NCI-H446 treated with DMSO at 0.1 percent for 48 hours (cell line): ENCODE data around the gene CYP2R1.

Source experiments
- DNase-seq: peaks from one replicate; lab custom pipeline; 2025; lab: John Stamatoyannopoulos, UW

Gene CYP2R1

DNA sequence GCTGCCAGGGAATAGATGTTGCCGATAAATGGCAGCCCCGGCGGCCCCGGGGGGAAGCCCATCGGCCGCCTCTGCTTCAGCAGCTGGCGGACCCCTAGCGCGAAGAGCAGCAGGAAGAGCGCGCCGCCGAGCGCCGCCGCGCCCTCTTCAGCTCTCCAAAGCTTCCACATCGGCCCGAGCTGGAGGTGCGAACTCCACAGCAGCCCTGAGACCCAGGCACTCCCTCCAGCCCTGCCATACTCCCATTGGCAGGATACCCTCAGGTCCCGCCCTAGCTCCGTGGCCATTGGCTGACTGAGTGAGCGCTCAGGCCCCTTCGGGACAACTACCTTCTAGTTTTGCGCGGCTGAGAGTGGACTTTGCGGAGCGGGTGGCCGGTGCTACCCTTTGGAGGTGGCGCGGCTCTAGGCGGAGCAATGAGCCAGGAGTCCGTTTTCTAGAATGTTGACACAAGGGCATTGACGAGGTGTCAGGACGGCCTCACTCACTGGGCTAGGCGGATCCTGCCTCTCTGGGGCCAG is at the start of gene CYP2R1:
Gene CYP2R1, minus strand, starts transcription at position 196 of the 521 bp plus-strand sequence. Its CDS starts 26 bp downstream, at position 170.
- peak; percentile 96 for DNase-seq

- no peak for DNase-seq
These were observed 46.9 kb upstream of the CYP2R1 start for GRCh38 chr11:14938936-14939335.

GRCh38 chr11:14934641-14935351 is 42.8 kb upstream of the CYP2R1 start:
- DNase-seq = no peak

- no peak for DNase-seq
These were observed 40.4 kb upstream of the CYP2R1 start for GRCh38 chr11:14932447-14932846.

- no peak for DNase-seq
These were observed 38.3 kb upstream of the CYP2R1 start for GRCh38 chr11:14930369-14930768.

DNA sequence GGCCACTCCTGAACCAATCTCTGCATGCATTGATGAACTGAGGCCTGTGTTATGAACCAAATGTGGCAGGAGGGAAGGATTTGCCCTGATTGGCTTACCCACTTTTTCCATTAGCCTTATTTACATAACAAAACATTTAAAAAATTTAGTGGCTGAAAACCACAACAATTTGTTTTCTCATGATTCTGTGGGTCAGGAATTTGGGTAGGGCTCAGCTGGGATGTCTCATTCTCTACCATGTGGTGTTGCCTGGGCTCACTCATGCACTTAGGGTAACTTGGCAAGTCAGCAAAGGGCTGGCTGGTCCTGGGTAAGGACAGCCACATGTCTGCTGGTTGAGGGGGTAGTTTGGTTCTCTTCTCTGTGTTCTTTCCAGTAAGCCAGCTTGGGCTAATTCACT is 35.1 kb upstream of the CYP2R1 start:
- DNase-seq = no peak

DNA sequence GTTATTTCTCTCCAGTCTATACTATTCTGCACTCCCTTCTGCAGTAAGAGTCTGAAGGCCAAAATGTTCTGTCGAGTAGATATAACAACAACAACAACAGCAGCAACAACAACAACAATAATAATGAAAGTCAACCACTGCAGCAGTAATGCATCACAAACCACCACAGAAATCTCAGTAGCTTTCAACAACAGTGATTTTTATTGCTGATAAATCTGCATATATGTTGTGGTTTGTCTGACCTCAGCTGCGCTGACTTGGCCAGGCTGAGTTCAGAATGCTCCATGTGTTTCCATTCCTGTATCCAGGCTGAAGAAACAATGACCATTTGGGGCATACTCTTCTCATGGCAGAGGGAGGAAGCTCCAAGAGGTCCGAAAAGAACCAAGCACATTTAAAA is 32.3 kb upstream of the CYP2R1 start:
- DNase-seq = no peak

DNA sequence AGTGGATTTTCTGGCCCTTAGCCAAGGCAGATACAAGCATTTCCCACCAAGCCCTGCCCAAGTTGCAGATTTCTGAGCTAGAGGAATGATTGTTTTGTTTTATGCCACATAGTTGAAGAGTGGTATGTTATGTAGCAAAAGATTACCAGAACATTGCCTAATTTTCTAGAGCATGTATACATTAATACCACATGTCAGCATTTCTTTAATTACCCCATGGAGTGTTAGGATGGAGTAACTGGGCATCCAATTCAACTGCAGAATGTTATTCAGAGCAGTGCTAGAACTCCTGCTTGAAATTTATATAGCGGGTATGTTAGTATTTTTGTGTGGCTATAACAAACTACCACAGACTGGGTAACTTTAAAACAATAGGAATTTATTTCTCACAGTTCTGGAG is 24.4 kb upstream of the CYP2R1 start:
- DNase-seq = no peak

DNA sequence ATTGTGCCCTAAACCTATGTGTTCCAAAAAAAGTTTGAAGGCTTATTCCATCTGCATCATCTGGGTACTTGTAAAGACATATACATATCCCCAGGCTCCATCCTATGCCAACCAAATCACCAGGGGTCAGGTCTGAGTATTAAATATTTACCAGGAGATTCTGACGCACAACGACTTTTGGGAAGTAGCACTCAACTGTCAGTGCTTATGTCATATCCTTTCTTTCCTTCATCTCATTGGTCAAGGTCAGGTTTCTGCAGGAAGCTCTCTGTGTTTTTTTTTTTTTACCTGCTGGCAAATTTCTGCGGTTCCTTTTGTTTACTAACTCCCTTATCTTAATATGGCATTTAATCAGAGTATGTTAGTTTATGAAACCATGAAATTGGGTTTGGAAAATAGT is 22.5 kb upstream of the CYP2R1 start:
- no peak for DNase-seq

GRCh38 chr11:14908214-14908880 is 16.3 kb upstream of the CYP2R1 start:
- peak; percentile 38 for DNase-seq

GRCh38 chr11:14907411-14908213 is 15.6 kb upstream of the CYP2R1 start:
- DNase-seq = peak; percentile 43

DNA sequence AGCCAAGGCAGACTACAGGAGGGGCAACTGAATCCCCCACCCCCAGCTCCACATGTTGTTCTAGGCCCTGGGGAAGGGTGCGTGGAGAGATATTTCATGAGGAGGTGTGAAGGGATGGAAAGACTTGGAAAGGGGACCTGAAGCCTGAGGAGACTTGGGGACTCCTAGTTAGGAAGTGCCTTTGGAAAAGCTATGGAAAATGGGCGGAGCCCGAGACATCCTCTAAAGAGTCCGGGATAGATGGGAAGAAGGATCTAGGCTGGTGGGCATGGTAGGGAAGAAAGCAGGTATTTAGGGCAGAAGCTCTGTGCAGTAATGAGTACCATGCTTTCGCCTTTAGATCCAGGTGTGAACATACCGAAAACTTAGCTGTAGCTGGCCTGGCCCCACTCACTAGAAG is 15.0 kb upstream of the CYP2R1 start:
- no peak for DNase-seq

GRCh38 chr11:14906578-14906977 is 14.5 kb upstream of the CYP2R1 start:
- no peak for DNase-seq

DNA sequence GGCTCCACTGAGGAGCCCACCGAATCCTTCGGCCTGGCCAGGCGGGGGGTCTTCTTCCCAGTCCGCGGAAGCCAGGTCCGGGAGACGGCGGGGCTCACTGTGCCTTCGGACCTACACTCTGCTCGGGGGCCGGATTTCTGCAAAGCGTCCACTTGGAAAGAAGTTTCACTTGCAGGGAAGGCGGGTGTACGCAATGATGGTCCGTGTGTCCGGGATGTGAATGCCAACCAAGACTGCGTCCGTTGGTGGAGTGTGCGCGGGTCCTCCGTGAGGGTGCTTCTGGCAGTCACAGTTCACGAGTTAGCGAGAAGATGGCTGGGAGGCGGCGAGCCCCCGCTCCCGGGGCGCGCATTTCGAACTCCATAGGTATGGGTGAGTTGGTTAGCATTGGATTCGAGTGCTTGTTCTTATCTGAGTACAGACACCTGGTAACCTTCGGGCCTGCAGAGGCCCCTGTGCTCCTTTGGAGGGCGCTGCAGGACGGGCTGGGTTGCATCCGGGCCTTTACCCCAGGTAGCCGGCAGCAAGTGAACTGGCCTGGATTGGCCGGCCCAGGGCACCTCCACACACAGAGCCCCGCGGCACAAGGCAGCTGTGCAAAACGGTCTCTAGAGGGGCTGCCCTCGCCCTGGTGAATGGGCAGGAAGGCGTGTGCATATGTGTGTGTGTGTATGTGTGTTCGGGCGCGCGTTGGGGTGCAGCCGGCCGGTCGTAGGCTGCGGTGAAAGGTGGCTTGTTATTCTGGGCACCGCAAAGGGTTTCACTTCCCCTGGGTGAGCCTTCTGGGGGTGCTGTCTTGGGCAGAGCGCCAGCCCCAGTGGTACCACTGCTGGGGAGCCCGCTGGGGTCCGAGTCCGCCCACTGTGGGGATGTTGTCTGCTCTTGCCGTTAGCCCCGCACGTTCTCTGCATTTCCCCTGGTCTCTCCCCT is 13.3 kb upstream of the CYP2R1 start:
- DNase-seq = no peak

GRCh38 chr11:14904745-14905103 is 12.7 kb upstream of the CYP2R1 start:
- DNase-seq = no peak

- DNase-seq = peak; percentile 51
These were observed 10.8 kb upstream of the CYP2R1 start for GRCh38 chr11:14902650-14903350.

DNA sequence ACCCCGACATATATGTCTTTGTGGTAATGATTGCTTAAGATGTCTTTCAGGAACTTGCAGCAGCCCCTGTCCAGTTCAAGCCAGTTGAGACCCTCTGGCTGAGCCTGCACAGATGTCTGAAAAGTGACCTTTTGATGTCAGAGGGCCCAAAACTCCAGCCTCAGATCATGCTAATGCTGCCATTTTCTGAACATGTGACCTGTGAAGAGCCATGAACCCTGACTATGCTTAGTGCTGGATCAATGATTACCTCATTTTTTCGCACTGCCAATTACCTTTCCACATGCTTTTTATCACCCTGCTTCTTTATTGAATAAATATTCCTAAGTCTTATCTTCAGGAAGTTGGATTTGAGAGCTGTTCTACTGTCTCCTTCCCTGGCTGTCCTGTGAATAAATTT is 6.9 kb upstream of the CYP2R1 start:
- no peak for DNase-seq

GRCh38 chr11:14898355-14898754 is 6.3 kb upstream of the CYP2R1 start:
- no peak for DNase-seq

- DNase-seq = no peak
These were observed 2.9 kb upstream of the CYP2R1 start for GRCh38 chr11:14894657-14895598.

GRCh38 chr11:14892577-14892976 is 546 bp upstream of the CYP2R1 start:
- no peak for DNase-seq
